ENCODE measurements around the gene GAS2L2. TPM values are rescaled to one million over a fixed set of nuclear protein-coding genes. Genes with fewer than 3 reads are reported as not detected.
A peak's percentile ranks its signal among the peaks of the same experiment; 100 is the strongest.

Gene GAS2L2
- total RNA-seq, 1 experiment from 2014 or later: not detected

GRCh38 chr17:35748979-35749378 is 4.1 kb downstream of the GAS2L2 start:
- intact Hi-C loops (cut with micrococcal nuclease; ENCODE audit: unreplicated experiment): loop anchor here (5.0 to 10.0 kb wide), 2 partner anchors 434 to 577 kb away; no protein-coding TSS in a partner anchor
- Mint-ChIP-seq H3K9me3 (ENCODE audit: low read depth, unreplicated experiment) (no peaks in the 10 kb centered on the region), H3K4me3 (ENCODE audit: low read depth, unreplicated experiment) (no peak overlapping the region), H3K36me3 (ENCODE audit: insufficient read depth, unreplicated experiment) (peaks cover 15% of the 10 kb centered on the region), H3K27ac (ENCODE audit: unreplicated experiment) (no peak overlapping the region), H3K27me3 (ENCODE audit: unreplicated experiment) (peaks cover 77% of the 10 kb centered on the region), H3K4me1 (ENCODE audit: low read depth, unreplicated experiment) (no peaks in the 10 kb centered on the region)
- no peak for DNase-seq
- TF ChIP-seq CTCF (IDR thresholded peaks at IDR 0.05; ENCODE audit: unreplicated experiment): no peak
- no TSS peak for BruUV-seq (replicated peaks)
- CTCF ChIA-PET: interaction anchor here (0.6 to 3.6 kb wide), 2 partner anchors 15 to 578 kb away, joined by 5 to 20 read pairs; no protein-coding TSS in a partner anchor

- BruUV-seq (replicated peaks): no TSS peak
- DNase-seq: peak; percentile 52
- no peak for TF ChIP-seq CTCF (IDR thresholded peaks at IDR 0.05; ENCODE audit: unreplicated experiment)
- peaks cover 15% of the 10 kb centered on the region for H3K36me3 Mint-ChIP-seq (ENCODE audit: insufficient read depth, unreplicated experiment)
- H3K9me3 Mint-ChIP-seq (ENCODE audit: low read depth, unreplicated experiment): no peaks in the 10 kb centered on the region
- peaks cover 78% of the 10 kb centered on the region for H3K27me3 Mint-ChIP-seq (ENCODE audit: unreplicated experiment)
- intact Hi-C loops (cut with micrococcal nuclease; ENCODE audit: unreplicated experiment): loop anchor here (5.0 to 10.0 kb wide), 2 partner anchors 434 to 576 kb away; no protein-coding TSS in a partner anchor
- CTCF ChIA-PET: interaction anchor here (1.4 to 3.6 kb wide), 3 partner anchors 11 to 135 kb away, joined by 4 to 25 read pairs (median 20); no protein-coding TSS in a partner anchor
- H3K27ac Mint-ChIP-seq (ENCODE audit: unreplicated experiment): no peak overlapping the region
- H3K4me1 Mint-ChIP-seq (ENCODE audit: low read depth, unreplicated experiment): no peaks in the 10 kb centered on the region
- no peak overlapping the region for H3K4me3 Mint-ChIP-seq (ENCODE audit: low read depth, unreplicated experiment)
Observed at GRCh38 chr17:35748341-35748841, 4.6 kb downstream of the GAS2L2 start.

GRCh38 chr17:35747540-35748017 is 5.5 kb downstream of the GAS2L2 start:
- no peak overlapping the region for H3K4me3 Mint-ChIP-seq (ENCODE audit: low read depth, unreplicated experiment)
- H3K4me1 Mint-ChIP-seq (ENCODE audit: low read depth, unreplicated experiment): no peaks in the 10 kb centered on the region
- no TSS peak for BruUV-seq (replicated peaks)
- H3K27ac Mint-ChIP-seq (ENCODE audit: unreplicated experiment): no peak overlapping the region
- H3K27me3 Mint-ChIP-seq (ENCODE audit: unreplicated experiment): peaks cover 78% of the 10 kb centered on the region
- intact Hi-C loops (cut with micrococcal nuclease; ENCODE audit: unreplicated experiment): loop anchor here (1.0 to 10.0 kb wide), 4 partner anchors 134 to 575 kb away; no protein-coding TSS in a partner anchor
- peaks cover 8% of the 10 kb centered on the region for H3K36me3 Mint-ChIP-seq (ENCODE audit: insufficient read depth, unreplicated experiment)
- CTCF ChIA-PET: interaction anchor here (0.6 to 3.6 kb wide), 12 partner anchors 12 to 684 kb away, joined by 3 to 25 read pairs (median 4); partner anchors contain the start of gene RFFL
- DNase-seq: peak; percentile 80
- no peaks in the 10 kb centered on the region for H3K9me3 Mint-ChIP-seq (ENCODE audit: low read depth, unreplicated experiment)
- peak; percentile 89 for TF ChIP-seq CTCF (IDR thresholded peaks at IDR 0.05; ENCODE audit: unreplicated experiment)

- intact Hi-C loops (cut with micrococcal nuclease; ENCODE audit: unreplicated experiment): loop anchor here (2.0 to 10.0 kb wide), 3 partner anchors 191 to 574 kb away; no protein-coding TSS in a partner anchor
Observed at GRCh38 chr17:35745749-35746320, 7.2 kb downstream of the GAS2L2 start.

More at GRCh38 chr17:35745749-35746320, 7.2 kb downstream of the GAS2L2 start:
- H3K4me3 Mint-ChIP-seq (ENCODE audit: low read depth, unreplicated experiment): no peak overlapping the region
- peaks cover 4% of the 10 kb centered on the region for H3K36me3 Mint-ChIP-seq (ENCODE audit: insufficient read depth, unreplicated experiment)
- no peak for DNase-seq
- no peak overlapping the region for H3K27ac Mint-ChIP-seq (ENCODE audit: unreplicated experiment)
- BruUV-seq (replicated peaks): no TSS peak
- CTCF ChIA-PET: no interaction called here
- no peaks in the 10 kb centered on the region for H3K4me1 Mint-ChIP-seq (ENCODE audit: low read depth, unreplicated experiment)
- H3K27me3 Mint-ChIP-seq (ENCODE audit: unreplicated experiment): peaks cover 82% of the 10 kb centered on the region
- H3K9me3 Mint-ChIP-seq (ENCODE audit: low read depth, unreplicated experiment): no peaks in the 10 kb centered on the region
- TF ChIP-seq CTCF (IDR thresholded peaks at IDR 0.05; ENCODE audit: unreplicated experiment): no peak
